GM15510 (cell line): ENCODE measurements around the gene RNU6-9.

Source experiments
- POLR2A ChIP-seq: IDR thresholded peaks from 3 replicates; pipeline ENCODE4 v1.6.1; 2011; ENCODE audit warnings: borderline replicate concordance; ENCODE audit not compliant: insufficient read length; ENCODE audit errors: extremely low read depth

RNU6-9 gene

DNA sequence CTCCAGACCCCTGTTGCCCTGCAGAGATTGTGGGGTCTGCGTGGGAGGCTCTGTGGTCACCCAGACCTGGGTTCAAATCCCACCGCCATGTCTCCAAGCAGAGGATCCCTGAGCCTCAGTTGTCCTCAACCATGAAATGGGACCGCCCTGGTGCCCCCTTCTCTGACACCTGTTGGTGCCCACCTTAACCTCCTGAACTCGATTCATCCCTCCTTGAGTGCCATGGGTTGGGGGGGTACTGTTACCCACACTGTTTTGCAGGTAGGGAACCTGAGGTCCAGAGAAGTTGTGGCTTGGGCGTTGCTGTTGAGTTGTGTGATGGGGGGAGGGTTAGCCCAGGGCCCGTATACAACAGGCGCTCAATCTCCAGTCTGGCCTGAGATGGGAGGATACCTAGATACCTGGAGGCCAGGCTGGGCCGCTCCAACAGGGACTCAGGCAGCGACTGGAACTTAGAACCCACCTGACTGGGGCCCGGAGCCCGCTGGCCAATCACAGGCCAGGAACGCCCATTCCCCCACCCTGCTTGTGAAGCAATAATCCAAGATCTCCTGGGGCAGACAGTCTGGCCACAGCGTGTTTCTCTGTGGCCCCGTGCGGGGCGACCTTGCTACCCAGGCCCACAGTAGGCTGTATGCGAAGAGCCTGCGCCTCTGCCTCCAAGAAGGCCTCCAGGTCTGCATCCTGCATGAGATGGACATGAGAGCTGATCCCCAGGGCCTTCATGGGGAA, 35.4 kb downstream of the RNU6-9 start:
- no peak for TF ChIP-seq POLR2A

GRCh38 chr19:929203-929890, 36.1 kb downstream of the RNU6-9 start:
- TF ChIP-seq POLR2A: no peak

DNA sequence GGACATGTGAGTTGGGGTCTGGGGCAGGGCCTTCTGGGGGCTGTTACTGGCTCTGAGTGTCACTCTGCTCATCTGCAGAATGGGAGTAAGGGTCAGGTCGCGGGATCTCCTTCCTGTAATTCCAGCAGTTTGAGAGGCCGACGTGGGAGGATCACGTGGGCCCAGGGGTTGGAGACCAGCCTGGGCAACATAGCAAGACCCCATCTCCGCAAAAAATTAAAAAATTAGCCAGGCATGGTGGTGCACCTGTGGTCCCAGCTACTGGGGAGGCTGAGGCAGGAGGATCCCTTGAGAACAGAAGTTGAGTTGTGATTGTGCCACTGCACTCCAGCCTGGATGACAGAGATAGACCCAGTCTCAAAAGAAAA, 36.6 kb downstream of the RNU6-9 start:
- TF ChIP-seq POLR2A: no peak

GRCh38 chr19:931860-932647, 38.8 kb downstream of the RNU6-9 start:
- no peak for TF ChIP-seq POLR2A

- no peak for TF ChIP-seq POLR2A
These were observed 39.6 kb downstream of the RNU6-9 start for GRCh38 chr19:932648-933552.

DNA sequence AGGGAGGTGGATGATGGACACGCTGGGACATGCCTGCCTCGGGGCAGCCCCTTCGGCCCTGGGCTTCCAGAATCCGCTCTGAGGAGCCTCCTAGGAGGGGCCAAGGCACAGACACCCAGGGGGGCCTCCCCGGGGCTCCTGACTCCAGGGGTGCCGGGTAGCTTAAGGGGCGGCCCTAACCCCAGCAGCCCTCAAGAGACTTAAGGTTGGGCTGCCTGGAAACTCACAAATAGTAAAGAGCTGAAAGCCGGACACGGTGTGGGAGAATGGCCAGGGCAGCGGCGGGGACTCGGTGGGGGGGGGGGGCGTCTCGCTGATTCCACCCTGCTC, 40.2 kb downstream of the RNU6-9 start:
- TF ChIP-seq POLR2A: no peak

GRCh38 chr19:934197-934840, 41.0 kb downstream of the RNU6-9 start:
- no peak for TF ChIP-seq POLR2A

GRCh38 chr19:934865-935479, 41.7 kb downstream of the RNU6-9 start:
- no peak for TF ChIP-seq POLR2A

GRCh38 chr19:936175-936546, 42.9 kb downstream of the RNU6-9 start:
- no peak for TF ChIP-seq POLR2A

DNA sequence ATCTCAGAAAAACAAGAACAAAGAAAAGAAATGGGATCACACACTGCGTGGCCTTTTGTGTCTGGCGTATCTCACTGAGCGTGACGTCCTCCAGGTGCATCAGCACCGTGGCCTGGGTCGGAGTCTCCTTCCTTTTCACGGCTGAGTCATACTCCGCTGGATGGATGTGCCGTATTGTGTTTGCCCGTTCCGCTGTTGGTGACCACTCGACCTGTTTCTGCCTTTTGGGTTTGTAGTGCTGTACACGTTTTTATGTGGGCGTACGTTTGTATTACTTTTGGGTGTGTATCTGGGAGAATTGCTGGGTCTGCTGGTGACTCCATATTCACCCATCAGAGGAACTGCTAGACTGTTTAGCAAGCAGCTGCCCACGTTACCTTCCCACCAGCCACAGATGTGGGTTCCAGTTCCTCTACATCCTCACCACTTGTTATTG, 44.0 kb downstream of the RNU6-9 start:
- TF ChIP-seq POLR2A: no peak

- TF ChIP-seq POLR2A: no peak
These were observed 45.1 kb downstream of the RNU6-9 start for GRCh38 chr19:938233-938923.

DNA sequence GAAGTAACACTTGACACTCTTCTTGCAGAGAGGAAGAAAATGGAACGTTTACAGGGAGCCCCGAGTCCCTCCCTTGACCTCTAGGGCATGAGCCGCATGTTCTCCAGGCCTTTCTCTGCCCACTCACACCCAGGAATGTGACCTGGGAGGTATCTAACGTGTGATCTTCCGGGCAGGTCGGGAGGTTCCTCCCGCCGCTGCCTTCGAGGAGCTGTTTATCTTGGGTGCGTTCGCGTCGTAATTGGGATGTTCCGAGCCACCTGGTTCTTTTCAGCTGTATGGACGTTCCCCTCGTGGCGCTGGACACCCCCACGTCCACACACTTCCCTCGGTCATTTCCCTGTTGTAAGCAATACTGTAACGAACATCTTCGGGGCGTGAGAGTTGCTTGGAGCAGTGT, 46.2 kb downstream of the RNU6-9 start:
- TF ChIP-seq POLR2A: no peak

GRCh38 chr19:939922-940321, 46.6 kb downstream of the RNU6-9 start:
- no peak for TF ChIP-seq POLR2A
